IMR-90 (cell line): ENCODE results near the gene RPS4Y2. TPM values are rescaled to one million over a fixed set of nuclear protein-coding genes. Genes with fewer than 3 reads are reported as not detected.

Source experiments
- ATAC-seq: fragments of 200-7000 bp; cut with Tn5 transposase; 2 replicates; pipeline ENCODE4 v1.9.1; 2020; ENCODE audit warnings: low read depth, mild to moderate bottlenecking, moderate library complexity
- BruUV-seq: library from RNA; stranded (reverse); fragments of 400-500 nt; replicated peaks from 2 replicates; lab custom pipeline; 2021; lab: Mats Ljungman, UMichigan
- CTCF ChIA-PET: fragments of 300-600 bp; formaldehyde crosslinking; extraction: SDS; loops from one replicate; lab custom pipeline; 2021; ENCODE audit warnings: antibody characterized with exemption; lab: Yijun Ruan, JAX
- POLR2A ChIA-PET: fragments of 300-600 bp; sonication (Branson Sonifier 250); formaldehyde crosslinking; loops from one replicate; lab custom pipeline; 2022; ENCODE audit warnings: antibody characterized with exemption; ENCODE audit not compliant: unreplicated experiment; lab: Charles Lee
- DNase-seq: peaks from one replicate; pipeline ENCODE4 v3.0.0; 2013
- H2AFZ ChIP-seq: replicated peaks from 2 replicates; pipeline ENCODE3; 2013; ENCODE audit warnings: low read length, mild to moderate bottlenecking; ENCODE audit not compliant: poor library complexity
- H2AK5ac ChIP-seq: 2 replicates; pipeline ENCODE4 v1.6.1; 2013; ENCODE audit warnings: low read depth, low read length, inconsistent platforms
- H2AK9ac ChIP-seq: replicated peaks from 2 replicates; pipeline ENCODE3; 2013; ENCODE audit warnings: mild to moderate bottlenecking, low read depth, low read length, moderate library complexity; ENCODE audit not compliant: poor library complexity
- H2BK120ac ChIP-seq: 2 replicates; pipeline ENCODE4 v1.6.1; 2013; ENCODE audit warnings: low read depth, low read length, inconsistent platforms
- H2BK15ac ChIP-seq: 3 replicates; pipeline ENCODE4 v1.6.1; 2013; ENCODE audit warnings: low read depth, low read length, inconsistent platforms
- H2BK20ac ChIP-seq: 2 replicates; pipeline ENCODE4 v1.6.1; 2013; ENCODE audit warnings: low read depth, mild to moderate bottlenecking, inconsistent platforms, low read length, moderate library complexity
- H2BK5ac ChIP-seq: 2 replicates; pipeline ENCODE4 v1.6.1; 2013; ENCODE audit warnings: mild to moderate bottlenecking, low read depth, low read length, inconsistent platforms; ENCODE audit not compliant: poor library complexity, severe bottlenecking
- H3K14ac ChIP-seq: replicated peaks from 2 replicates; pipeline ENCODE4 v1.6.1; 2013; ENCODE audit warnings: low read depth, low read length, inconsistent platforms
- H3K18ac ChIP-seq: 2 replicates; pipeline ENCODE4 v1.6.1; 2013; ENCODE audit warnings: low read depth, low read length, control low read depth
- H3K23ac ChIP-seq: 2 replicates; pipeline ENCODE4 v1.6.1; 2013; ENCODE audit warnings: low read depth, low read length, inconsistent platforms
- H3K27ac ChIP-seq: 2 replicates; pipeline ENCODE4 v1.5.1; 2013; ENCODE audit warnings: mild to moderate bottlenecking, control low read depth, low read length; ENCODE audit not compliant: insufficient read depth
- H3K27me3 ChIP-seq: 2 replicates; pipeline ENCODE4 v1.6.1; 2013; ENCODE audit warnings: low read length; ENCODE audit not compliant: control insufficient read depth, insufficient read depth
- H3K36me3 ChIP-seq: 2 replicates; pipeline ENCODE4 v1.6.1; 2013; ENCODE audit warnings: low read length, mixed read lengths; ENCODE audit not compliant: control insufficient read depth, insufficient read depth
- H3K4ac ChIP-seq: 2 replicates; pipeline ENCODE4 v1.6.1; 2013; ENCODE audit warnings: low read depth, low read length, inconsistent platforms
- H3K4me1 ChIP-seq: 2 replicates; pipeline ENCODE4 v1.6.1; 2013; ENCODE audit warnings: low read length, mixed read lengths; ENCODE audit not compliant: control insufficient read depth, insufficient read depth
- H3K4me2 ChIP-seq: 2 replicates; pipeline ENCODE4 v1.6.1; 2013; ENCODE audit warnings: low read depth, mild to moderate bottlenecking, control low read depth, low read length, moderate library complexity
- H3K4me3 ChIP-seq: 2 replicates; pipeline ENCODE4 v1.5.1; 2013; ENCODE audit warnings: low read depth, mild to moderate bottlenecking, control low read depth, low read length, moderate library complexity; ENCODE audit not compliant: insufficient read depth
- H3K56ac ChIP-seq: 2 replicates; pipeline ENCODE4 v1.6.1; 2013; ENCODE audit warnings: low read length, inconsistent platforms; ENCODE audit not compliant: insufficient read depth; ENCODE audit errors: extremely low read depth
- H3K79me1 ChIP-seq, 2 experiments: 2 replicates each; pipeline ENCODE4 v1.6.1; 2013; ENCODE audit warnings: low read length in 2 of 2, inconsistent platforms in 1 of 2, low read depth in 1 of 2
- H3K9ac ChIP-seq: 2 replicates; pipeline ENCODE4 v1.6.1; 2013; ENCODE audit warnings: low read depth, low read length, control low read depth
- H3K9me1 ChIP-seq: 2 replicates; pipeline ENCODE4 v1.6.1; 2013; ENCODE audit warnings: low read length, inconsistent platforms; ENCODE audit not compliant: insufficient read depth
- H3K9me3 ChIP-seq: 2 replicates; pipeline ENCODE4 v1.6.1; 2013; ENCODE audit warnings: low read length; ENCODE audit not compliant: control insufficient read depth, insufficient read depth
- H4K20me1 ChIP-seq: 2 replicates; pipeline ENCODE4 v1.6.1; 2013; ENCODE audit warnings: low read length, inconsistent platforms; ENCODE audit not compliant: insufficient read depth
- H4K5ac ChIP-seq: 2 replicates; pipeline ENCODE4 v1.6.1; 2013; ENCODE audit warnings: mild to moderate bottlenecking, low read depth, low read length, control low read depth
- H4K8ac ChIP-seq, 2 experiments: 2 replicates each; pipeline ENCODE4 v1.6.1; 2013; ENCODE audit warnings: low read depth in 2 of 2, low read length in 2 of 2, control low read depth in 1 of 2, inconsistent platforms in 1 of 2
- H4K91ac ChIP-seq: 2 replicates; pipeline ENCODE4 v1.6.1; 2013; ENCODE audit warnings: low read depth, low read length, inconsistent platforms; ENCODE audit not compliant: insufficient read depth
- CHD1 ChIP-seq: IDR thresholded peaks from 2 replicates; pipeline ENCODE4 v1.6.1; 2012; ENCODE audit warnings: low read depth, low read length, improper control_type of control experiment
- MXI1 ChIP-seq: IDR thresholded peaks from 2 replicates; pipeline ENCODE4 v1.6.1; 2012; ENCODE audit warnings: low read depth, mild to moderate bottlenecking, low read length, moderate library complexity, borderline replicate concordance
- RFX5 ChIP-seq: IDR thresholded peaks from 2 replicates; pipeline ENCODE4 v1.8.0; 2012; ENCODE audit warnings: low read depth, mild to moderate bottlenecking, low read length, moderate library complexity
- WGBS, 2 experiments: methylation state at CpG; one replicate each; pipeline versions ENCODE4 v1.1.5 to v1.1.7; 2013; ENCODE audit warnings: missing lambda C conversion rate in 2 of 2; ENCODE audit not compliant: insufficient read length in 1 of 2; ENCODE audit errors: extremely low coverage in 2 of 2; 5-methylcytosine and 5-hydroxymethylcytosine counted together
- dilution Hi-C: fragments of 300-500 bp; cut with HindIII; formaldehyde crosslinking; loops from one replicate; pipeline ENCODE4 v1.14.3; 2018; ENCODE audit warnings: low sequenced_read_pairs; ENCODE audit not compliant: unreplicated experiment
- in situ Hi-C: fragments of 300-500 bp; cut with MboI; formaldehyde crosslinking; loops from 3 replicates; pipeline ENCODE4 v1.14.3; 2019; ENCODE audit warnings: low sequenced_read_pairs, inconsistent platforms, mixed read lengths
- intact Hi-C: fragments of 100-400 bp; cut with micrococcal nuclease; formaldehyde crosslinking; loops from 2 replicates; pipeline ENCODE4 v1.10.0; 2022
- polyA plus RNA-seq, 3 experiments: library from polyadenylated mRNA; depleted of rRNA; stranded (reverse); fragments of >200 nt; gene quantifications; 2 replicates each; pipeline ENCODE4 v1.2.3, GENCODE V29; 2012; ENCODE audit warnings: low replicate concordance in 1 of 3
- total RNA-seq: library from RNA; depleted of rRNA; stranded (reverse); fragments of >200 nt; gene quantifications from 2 replicates; pipeline ENCODE4 v1.2.3, GENCODE V29; 2012

Gene RPS4Y2
- total and polyA plus RNA-seq, 2 of the 4 experiments (the other 2 are of a cell fraction) = not detected

- no peaks in the 10 kb centered on the region for H3K9me3 ChIP-seq
- no peaks in the 10 kb centered on the region for H3K36me3 ChIP-seq
- no peak overlapping the region for H3K27ac ChIP-seq
- H3K18ac ChIP-seq = no peak overlapping the region
- H2BK5ac ChIP-seq = no peak overlapping the region
- H4K91ac ChIP-seq = no peak overlapping the region
- WGBS, 2 experiments = no CpG with 5 or more reads among the region's 22 CpGs
- no peak overlapping the region for H4K8ac ChIP-seq
- no peak for ATAC-seq
- no peaks in the 10 kb centered on the region for H3K9me1 ChIP-seq
- dilution Hi-C loops (no loop called here), intact Hi-C loops (no loop called here), in situ Hi-C loops (no loop called here)
- no peak overlapping the region for H2AFZ ChIP-seq
- no peak overlapping the region for H3K14ac ChIP-seq
- H3K4me1 ChIP-seq = no peaks in the 10 kb centered on the region
- no peaks in the 10 kb centered on the region for H3K27me3 ChIP-seq
- POLR2A ChIA-PET = no interaction called here
- H3K4me3 ChIP-seq = no peak overlapping the region
- no peak overlapping the region for H3K4ac ChIP-seq
- H3K56ac ChIP-seq = no peak overlapping the region
- CTCF ChIA-PET = no interaction called here
- H3K79me1 ChIP-seq = no peaks in the 10 kb centered on the region
- no peak overlapping the region for H3K9ac ChIP-seq
- H3K4me2 ChIP-seq = no peak overlapping the region
- no peak overlapping the region for H4K5ac ChIP-seq
- TF ChIP-seq RFX5 (no peak), CHD1 (no peak), MXI1 (no peak)
- no peaks in the 10 kb centered on the region for H4K20me1 ChIP-seq
- no peak overlapping the region for H3K23ac ChIP-seq
- H2BK15ac ChIP-seq = no peak overlapping the region
- no peak overlapping the region for H2BK20ac ChIP-seq
- H2BK120ac ChIP-seq = no peak overlapping the region
- H2AK9ac ChIP-seq = no peak overlapping the region
- no peak overlapping the region for H2AK5ac ChIP-seq
- no TSS peak for BruUV-seq
- DNase-seq = no peak
These were observed 42.6 kb downstream of the RPS4Y2 start for GRCh38 chrY:20798351-20799049.
